Measurements from ENCODE around the gene CTPS1.
A peak's percentile ranks its signal among the peaks of the same experiment; 100 is the strongest.

CTPS1 gene

GRCh38 chr1:40944841-40945430, 34.6 kb upstream of the CTPS1 start:
- H4K20me1 ChIP-seq, result no peaks in the 10 kb centered on the region
- peaks cover 0 to 13% (median 0%) of the 10 kb centered on the region in 10 experiments; a peak in 6 of 20 replicates for H3K4me1 ChIP-seq
- H3K4me2 ChIP-seq, result no peak overlapping the region
- no peaks in the 10 kb centered on the region for H3K27me3 ChIP-seq
- peaks cover 0 to 6% (median 0%) of the 10 kb centered on the region in 11 experiments; a peak in 1 of 22 replicates for H3K9me3 ChIP-seq (replicated peaks in 1 of 11)
- no peak for TF ChIP-seq Cebpa-rat (IDR thresholded peaks at IDR 0.05)
- H3K9ac ChIP-seq, result no peak overlapping the region
- H3K4me3 ChIP-seq, result no peak overlapping the region
- H3K27ac ChIP-seq, result no peak overlapping the region
- H3K36me3 ChIP-seq, result no peaks in the 10 kb centered on the region

DNA sequence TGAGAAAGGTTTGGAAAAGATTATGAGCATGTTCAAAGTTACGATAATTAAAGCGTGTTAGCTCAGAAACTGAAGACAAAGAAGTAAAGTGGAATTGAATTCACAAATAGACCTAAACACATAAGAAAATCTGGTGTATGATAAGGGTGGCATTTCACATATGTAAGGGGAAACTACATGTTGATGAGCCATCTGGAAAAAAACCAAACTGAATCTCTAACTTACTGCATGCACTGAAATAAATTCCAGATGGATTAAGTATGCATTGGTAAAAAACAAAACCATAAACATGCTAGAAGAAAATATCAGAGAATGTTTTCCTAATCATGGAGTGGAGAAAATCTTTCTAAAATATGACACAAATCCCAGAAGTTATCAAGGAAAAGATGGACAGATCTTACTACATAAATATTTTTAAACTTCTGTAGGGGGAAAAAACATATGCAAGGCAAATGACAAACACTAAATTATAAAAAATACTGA, 34.0 kb upstream of the CTPS1 start:
- 0 out of 22 replicates have a peak, but pooled peaks cover 0 to 5% (median 0%) of the 10 kb centered on the region in 11 experiments for H3K27me3 ChIP-seq
- no peaks in the 10 kb centered on the region for H4K20me1 ChIP-seq
- H3K27ac ChIP-seq, result no peak overlapping the region
- H3K4me1 ChIP-seq, result peaks cover 0 to 9% (median 0%) of the 10 kb centered on the region in 10 experiments; a peak in 6 of 20 replicates
- no peak overlapping the region for H3K4me3 ChIP-seq
- H3K9ac ChIP-seq, result no peak overlapping the region
- H3K4me2 ChIP-seq, result no peak overlapping the region
- no peak for TF ChIP-seq Cebpa-rat (IDR thresholded peaks at IDR 0.05)
- no peaks in the 10 kb centered on the region for H3K36me3 ChIP-seq
- peaks cover 0 to 6% (median 0%) of the 10 kb centered on the region in 11 experiments; a peak in 1 of 22 replicates for H3K9me3 ChIP-seq (replicated peaks in 1 of 11)

GRCh38 chr1:40948741-40949443, 30.6 kb upstream of the CTPS1 start:
- no peak overlapping the region for H3K4me3 ChIP-seq
- no peaks in the 10 kb centered on the region for H3K36me3 ChIP-seq
- peaks cover 0 to 4% (median 0%) of the 10 kb centered on the region in 11 experiments; a peak in 1 of 22 replicates for H4K20me1 ChIP-seq
- peaks cover 0 to 8% (median 0%) of the 10 kb centered on the region in 11 experiments; a peak in 2 of 22 replicates for H3K27me3 ChIP-seq
- 0 out of 22 replicates have a peak overlapping the region, but pooled peaks of 1 of the 11 experiments have one; percentile 4 for H3K4me2 ChIP-seq
- H3K4me1 ChIP-seq, result peaks cover 0 to 10% (median 0%) of the 10 kb centered on the region in 10 experiments; a peak in 5 of 20 replicates
- peaks cover 0 to 6% (median 0%) of the 10 kb centered on the region in 11 experiments; a peak in 1 of 22 replicates for H3K9me3 ChIP-seq (replicated peaks in 1 of 11)
- no peak overlapping the region for H3K9ac ChIP-seq
- no peak overlapping the region for H3K27ac ChIP-seq
- no peak for TF ChIP-seq Cebpa-rat (IDR thresholded peaks at IDR 0.05)

DNA sequence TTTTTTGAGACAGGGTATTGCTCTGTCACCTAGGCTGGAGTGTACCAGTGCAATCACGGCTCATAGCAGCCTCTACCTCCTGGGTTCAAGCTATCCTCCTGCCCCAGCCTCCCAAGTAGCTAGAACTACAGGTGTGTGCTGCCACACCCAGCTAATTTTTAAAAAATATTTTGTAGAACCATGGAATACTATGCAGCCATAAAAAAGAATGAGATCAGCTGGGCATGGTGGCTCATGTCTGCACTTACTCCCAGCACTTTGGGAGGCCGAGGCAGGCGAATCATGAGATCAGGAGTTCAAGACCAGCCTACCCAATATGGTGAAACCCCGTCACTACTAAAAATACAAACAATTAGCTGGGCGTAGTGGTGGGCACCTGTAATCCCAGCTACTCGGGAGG, 29.9 kb upstream of the CTPS1 start:
- no peak overlapping the region for H3K9ac ChIP-seq
- peaks cover 0 to 15% (median 0%) of the 10 kb centered on the region in 11 experiments; a peak in 3 of 22 replicates for H3K27me3 ChIP-seq
- H3K4me3 ChIP-seq, result no peak overlapping the region
- TF ChIP-seq Cebpa-rat (IDR thresholded peaks at IDR 0.05), result no peak
- no peaks in the 10 kb centered on the region for H3K36me3 ChIP-seq
- H3K4me1 ChIP-seq, result peaks cover 0 to 15% (median 5%) of the 10 kb centered on the region in 10 experiments; a peak in 10 of 20 replicates
- H4K20me1 ChIP-seq, result peaks cover 0 to 4% (median 0%) of the 10 kb centered on the region in 11 experiments; a peak in 1 of 22 replicates
- H3K27ac ChIP-seq, result no peak overlapping the region
- peaks cover 0 to 6% (median 0%) of the 10 kb centered on the region in 11 experiments; a peak in 1 of 22 replicates for H3K9me3 ChIP-seq (replicated peaks in 1 of 11)
- no peak overlapping the region for H3K4me2 ChIP-seq

DNA sequence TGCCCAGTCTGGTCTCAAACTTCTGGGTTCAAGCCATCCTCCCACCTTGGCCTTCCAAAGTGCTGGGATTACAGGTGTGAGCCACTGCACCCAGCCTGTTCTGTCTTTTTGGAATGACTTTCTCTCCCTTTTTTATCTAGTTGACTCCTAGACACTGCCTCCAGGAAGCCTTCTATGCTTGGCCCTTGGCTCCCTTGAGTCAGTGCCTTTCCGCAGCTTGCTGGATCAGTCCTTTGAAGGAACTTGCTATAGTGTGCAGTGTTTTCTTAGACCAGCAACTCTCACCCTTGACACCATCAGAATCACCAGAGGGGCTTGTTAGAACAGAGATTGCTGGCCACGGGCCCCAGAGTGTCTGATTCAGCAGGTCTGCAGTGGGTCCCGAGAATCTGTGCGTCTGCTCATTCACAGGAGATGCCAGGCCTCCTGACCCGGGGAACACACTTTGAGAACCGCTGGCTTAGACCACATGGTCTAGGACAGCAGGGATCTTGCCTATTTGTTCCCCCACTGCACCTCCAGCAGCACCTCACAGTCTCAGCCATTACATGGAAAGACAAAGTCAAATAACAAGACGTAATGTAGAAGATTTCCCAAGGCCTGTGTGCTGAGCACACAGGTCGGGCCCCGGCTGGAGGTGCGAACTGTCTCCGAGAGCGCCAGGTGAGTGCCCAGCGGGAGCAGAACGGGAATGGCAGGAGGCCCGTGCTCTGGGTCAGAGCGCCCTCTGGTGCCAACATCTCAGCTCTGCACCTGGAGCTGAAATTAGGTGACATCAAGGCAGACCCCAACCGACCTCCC, 27.4 kb upstream of the CTPS1 start:
- TF ChIP-seq Cebpa-rat (IDR thresholded peaks at IDR 0.05), result no peak
- Histone ChIP-seq H3K36me3 (no peaks in the 10 kb centered on the region), H3K9ac (no peak overlapping the region), H3K4me1 (peaks cover 7 to 33% (median 16%) of the 10 kb centered on the region in 10 experiments; a peak in 16 of 20 replicates), H3K27me3 (peaks cover 0 to 28% (median 0%) of the 10 kb centered on the region in 11 experiments; a peak in 5 of 22 replicates), H3K27ac (no peak overlapping the region), H3K9me3 (replicated peaks in 1 of 11) (no peaks in the 10 kb centered on the region), H4K20me1 (peaks cover 0 to 4% (median 0%) of the 10 kb centered on the region in 11 experiments; a peak in 1 of 22 replicates), H3K4me3 (no peak overlapping the region), H3K4me2 (peak overlapping the region in 9 of 11 experiments; percentile 6 to 58 (median 40); a peak in 12 of 22 replicates)

- no peak overlapping the region for H3K4me3 ChIP-seq
- H3K9ac ChIP-seq, result no peak overlapping the region
- H4K20me1 ChIP-seq, result peaks cover 0 to 4% (median 0%) of the 10 kb centered on the region in 11 experiments; a peak in 1 of 22 replicates
- H3K4me2 ChIP-seq, result peak overlapping the region in 9 of 11 experiments; percentile 6 to 58 (median 40); a peak in 11 of 22 replicates
- peaks cover 0 to 28% (median 0%) of the 10 kb centered on the region in 11 experiments; a peak in 5 of 22 replicates for H3K27me3 ChIP-seq
- TF ChIP-seq Cebpa-rat (IDR thresholded peaks at IDR 0.05), result no peak
- H3K9me3 ChIP-seq (replicated peaks in 1 of 11), result peaks cover 0 to under 1% (median under 1%) of the 10 kb centered on the region in 11 experiments; a peak in 11 of 22 replicates
- H3K36me3 ChIP-seq, result no peaks in the 10 kb centered on the region
- H3K4me1 ChIP-seq, result peaks cover 7 to 33% (median 16%) of the 10 kb centered on the region in 10 experiments; a peak in 16 of 20 replicates
- H3K27ac ChIP-seq, result no peak overlapping the region
Observed at GRCh38 chr1:40952744-40953315, 26.7 kb upstream of the CTPS1 start.

DNA sequence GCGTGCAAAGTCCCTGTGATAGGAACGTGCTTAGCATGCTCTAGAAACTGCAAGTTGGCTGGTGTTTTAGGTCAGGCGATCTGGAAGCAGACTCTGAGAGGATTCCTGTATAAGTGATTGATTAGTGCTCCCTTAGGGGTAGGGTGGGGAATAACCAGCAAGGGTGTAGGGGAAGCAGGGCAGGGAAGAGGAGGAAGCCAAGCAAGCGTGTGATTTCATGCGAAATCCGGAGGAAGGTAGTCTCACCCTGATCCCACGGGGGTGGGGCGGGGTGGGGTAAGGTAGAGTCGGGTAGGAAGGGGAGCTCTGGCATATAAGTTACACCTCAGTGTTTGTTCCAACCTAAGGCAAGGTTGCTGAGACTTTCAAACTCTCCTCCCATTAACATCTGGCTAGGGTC, 24.9 kb upstream of the CTPS1 start:
- Histone ChIP-seq H3K9me3 (replicated peaks in 1 of 11) (peaks cover 0 to 13% (median 11%) of the 10 kb centered on the region in 11 experiments; a peak in 17 of 22 replicates), H3K9ac (no peak overlapping the region), H3K36me3 (no peaks in the 10 kb centered on the region), H3K4me2 (peak overlapping the region in 7 of 11 experiments; percentile 5 to 46 (median 33); a peak in 10 of 22 replicates), H3K27me3 (peaks cover 0 to 28% (median 0%) of the 10 kb centered on the region in 11 experiments; a peak in 5 of 22 replicates), H3K4me3 (no peak overlapping the region), H3K4me1 (peaks cover 7 to 33% (median 16%) of the 10 kb centered on the region in 10 experiments; a peak in 16 of 20 replicates), H4K20me1 (peaks cover 0 to 4% (median 0%) of the 10 kb centered on the region in 11 experiments; a peak in 1 of 22 replicates), H3K27ac (no peak overlapping the region)
- TF ChIP-seq Cebpa-rat (IDR thresholded peaks at IDR 0.05), result no peak

GRCh38 chr1:40955266-40955665, 24.2 kb upstream of the CTPS1 start:
- Histone ChIP-seq H3K4me2 (peak overlapping the region in 3 of 11 experiments; percentile 10 to 33 (median 28); a peak in 4 of 22 replicates), H3K27me3 (peaks cover 0 to 25% (median 0%) of the 10 kb centered on the region in 11 experiments; a peak in 5 of 22 replicates), H3K9me3 (replicated peaks in 1 of 11) (peaks cover 0 to 13% (median 11%) of the 10 kb centered on the region in 11 experiments; a peak in 17 of 22 replicates), H3K9ac (no peak overlapping the region), H4K20me1 (peaks cover 0 to 4% (median 0%) of the 10 kb centered on the region in 11 experiments; a peak in 1 of 22 replicates), H3K4me3 (no peak overlapping the region), H3K36me3 (no peaks in the 10 kb centered on the region), H3K27ac (no peak overlapping the region), H3K4me1 (peaks cover 7 to 33% (median 16%) of the 10 kb centered on the region in 10 experiments; a peak in 16 of 20 replicates)
- no peak for TF ChIP-seq Cebpa-rat (IDR thresholded peaks at IDR 0.05)
